Vagina (tissue), 2 donors: ENCODE measurements around the gene CADM4.

Source experiments
- POLR2A ChIP-seq, 2 donors: fragments of 450-650 bp; IDR thresholded peaks; one replicate each; pipeline ENCODE4 v1.6.1; 2017; ENCODE audit warnings: antibody characterized with exemption in 2 of 2, mild to moderate bottlenecking in 2 of 2, moderate library complexity in 2 of 2
- POLR2AphosphoS5 ChIP-seq, 2 donors: sonication (generic); formaldehyde crosslinking; IDR thresholded peaks; one replicate each; pipeline ENCODE4 v1.9.0; 2017; ENCODE audit warnings: antibody characterized with exemption in 2 of 2, mild to moderate bottlenecking in 2 of 2, low read depth in 1 of 2; ENCODE audit not compliant: insufficient read depth in 1 of 2
- TF ChIP-seq, protein P1 (sequence below), 3 experiments: fragments of 450-650 bp in 2 of 3; fragments of 200-600 bp in 1 of 3; sonication (generic) in 1 of 3; IDR thresholded peaks; one replicate each; pipeline ENCODE4 v1.5.1; 2017 to 2019; ENCODE audit warnings: antibody characterized with exemption in 3 of 3, mild to moderate bottlenecking in 2 of 3, moderate library complexity in 2 of 3

- no peak for TF ChIP-seq POLR2A (IDR thresholded peaks at IDR 0.05)
- TF ChIP-seq, protein P1, sequence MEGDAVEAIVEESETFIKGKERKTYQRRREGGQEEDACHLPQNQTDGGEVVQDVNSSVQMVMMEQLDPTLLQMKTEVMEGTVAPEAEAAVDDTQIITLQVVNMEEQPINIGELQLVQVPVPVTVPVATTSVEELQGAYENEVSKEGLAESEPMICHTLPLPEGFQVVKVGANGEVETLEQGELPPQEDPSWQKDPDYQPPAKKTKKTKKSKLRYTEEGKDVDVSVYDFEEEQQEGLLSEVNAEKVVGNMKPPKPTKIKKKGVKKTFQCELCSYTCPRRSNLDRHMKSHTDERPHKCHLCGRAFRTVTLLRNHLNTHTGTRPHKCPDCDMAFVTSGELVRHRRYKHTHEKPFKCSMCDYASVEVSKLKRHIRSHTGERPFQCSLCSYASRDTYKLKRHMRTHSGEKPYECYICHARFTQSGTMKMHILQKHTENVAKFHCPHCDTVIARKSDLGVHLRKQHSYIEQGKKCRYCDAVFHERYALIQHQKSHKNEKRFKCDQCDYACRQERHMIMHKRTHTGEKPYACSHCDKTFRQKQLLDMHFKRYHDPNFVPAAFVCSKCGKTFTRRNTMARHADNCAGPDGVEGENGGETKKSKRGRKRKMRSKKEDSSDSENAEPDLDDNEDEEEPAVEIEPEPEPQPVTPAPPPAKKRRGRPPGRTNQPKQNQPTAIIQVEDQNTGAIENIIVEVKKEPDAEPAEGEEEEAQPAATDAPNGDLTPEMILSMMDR (IDR thresholded peaks at IDR 0.05) = no peak
- no peak for TF ChIP-seq POLR2AphosphoS5 (IDR thresholded peaks at IDR 0.05; ENCODE audit: insufficient read depth in 1 of 2, low read depth in 1 of 2)
These were observed 9.0 kb upstream of the CADM4 start for GRCh38 chr19:43648633-43649032.
